Endodermal cell (in vitro differentiated cells): ENCODE measurements around the gene MSH3. TPM values are rescaled to one million over a fixed set of nuclear protein-coding genes. Genes with fewer than 3 reads are reported as not detected.

Experiments
- DNase-seq: peaks from one replicate; pipeline ENCODE4 v3.0.0-alpha.2; 2017
- H3K27ac ChIP-seq: 2 replicates; pipeline ENCODE4 v1.5.1; 2013; ENCODE audit warnings: mild to moderate bottlenecking, low read depth, low read length, moderate library complexity
- H3K27me3 ChIP-seq: 2 replicates; pipeline ENCODE4 v1.6.1; 2013; ENCODE audit warnings: mild to moderate bottlenecking, low read length, moderate library complexity; ENCODE audit not compliant: insufficient read depth, control insufficient read depth, poor library complexity, severe bottlenecking
- H3K36me3 ChIP-seq: 2 replicates; pipeline ENCODE4 v1.7.0; 2013; ENCODE audit warnings: mild to moderate bottlenecking, low read length, moderate library complexity; ENCODE audit not compliant: control insufficient read depth, insufficient read depth
- H3K4me1 ChIP-seq: one replicate; pipeline ENCODE4 v1.7.0; 2013; ENCODE audit warnings: low read length; ENCODE audit not compliant: control insufficient read depth, insufficient read depth
- H3K4me3 ChIP-seq: 2 replicates; pipeline ENCODE4 v1.5.1; 2013; ENCODE audit warnings: mild to moderate bottlenecking, low read length, moderate library complexity
- H3K9ac ChIP-seq: 2 replicates; pipeline ENCODE4 v1.6.1; 2013; ENCODE audit warnings: mild to moderate bottlenecking, low read length, moderate library complexity; ENCODE audit not compliant: poor library complexity, severe bottlenecking; ENCODE audit errors: extremely low read depth
- H3K9me3 ChIP-seq: 2 replicates; pipeline ENCODE4 v1.6.1; 2013; ENCODE audit warnings: mild to moderate bottlenecking, low read length, moderate library complexity; ENCODE audit not compliant: control insufficient read depth
- H3K27ac Mint-ChIP-seq: 2 replicates; pipeline ENCODE4 v1.8.0; 2020; ENCODE audit warnings: mixed read lengths
- H3K27me3 Mint-ChIP-seq: 2 replicates; pipeline ENCODE4 v1.8.0; 2021; ENCODE audit warnings: mild to moderate bottlenecking, mixed read lengths; ENCODE audit not compliant: insufficient read depth
- H3K36me3 Mint-ChIP-seq: 2 replicates; pipeline ENCODE4 v1.8.0; 2020; ENCODE audit warnings: low read depth, mixed read lengths
- H3K4me1 Mint-ChIP-seq: 2 replicates; pipeline ENCODE4 v1.8.0; 2020; ENCODE audit warnings: mixed read lengths
- H3K4me3 Mint-ChIP-seq: 2 replicates; pipeline ENCODE4 v1.8.0; 2020; ENCODE audit warnings: mild to moderate bottlenecking, moderate library complexity, mixed read lengths
- H3K9me3 Mint-ChIP-seq: 2 replicates; pipeline ENCODE4 v1.8.0; 2020; ENCODE audit warnings: mild to moderate bottlenecking, mixed read lengths
- CTCF ChIP-seq: fragments of 200-600 bp; sonication (generic); conservative IDR thresholded peaks from 2 replicates; pipeline ENCODE4 v1.5.0; 2021; ENCODE audit warnings: antibody characterized with exemption, mild to moderate bottlenecking
- WGBS, 2 experiments: methylation state at CpG; one replicate each; pipeline versions ENCODE4 v1.1.5 to v1.1.7; 2013; ENCODE audit warnings: missing lambda C conversion rate in 2 of 2, mixed read lengths in 1 of 2; ENCODE audit not compliant: insufficient coverage in 1 of 2, insufficient read length in 1 of 2; 5-methylcytosine and 5-hydroxymethylcytosine counted together
- total RNA-seq, 2 donors: library from RNA; stranded (reverse); fragmentation: NEBNext Ultra II Directional in 1 of 2; extraction: Animal tissue kit (Norgen Biotek cat#: 25700) in 1 of 2; gene quantifications; 2 replicates in 1 of 2; 3 replicates in 1 of 2; pipeline ENCODE4 v1.2.1, GENCODE V29; 2021

MSH3 gene
- total RNA-seq, 2 donors from 2014 or later = 17.3 to 25.2 TPM

GRCh38 chr5:80920333-80920732 is 265.9 kb downstream of the MSH3 start:
- H3K9ac ChIP-seq = no peak overlapping the region
- Mint-ChIP-seq H3K27me3 (no peaks in the 10 kb centered on the region), H3K9me3 (no peaks in the 10 kb centered on the region), H3K4me1 (no peaks in the 10 kb centered on the region), H3K27ac (no peak overlapping the region), H3K36me3 (no peaks in the 10 kb centered on the region), H3K4me3 (no peak overlapping the region)
- no peaks in the 10 kb centered on the region for H3K9me3 ChIP-seq
- TF ChIP-seq CTCF = no peak
- no peak overlapping the region for H3K27ac ChIP-seq
- H3K4me1 ChIP-seq = no peaks in the 10 kb centered on the region
- H3K27me3 ChIP-seq = no peaks in the 10 kb centered on the region
- no peak overlapping the region for H3K4me3 ChIP-seq
- no peaks in the 10 kb centered on the region for H3K36me3 ChIP-seq
- DNase-seq = no peak

GRCh38 chr5:80921026-80921425 is 266.6 kb downstream of the MSH3 start:
- Histone ChIP-seq H3K36me3 (no peaks in the 10 kb centered on the region), H3K4me1 (no peaks in the 10 kb centered on the region), H3K27me3 (no peaks in the 10 kb centered on the region), H3K9me3 (no peaks in the 10 kb centered on the region), H3K4me3 (no peak overlapping the region), H3K27ac (no peak overlapping the region), H3K9ac (no peak overlapping the region)
- no peak for TF ChIP-seq CTCF
- H3K4me3 Mint-ChIP-seq = no peak overlapping the region
- no peaks in the 10 kb centered on the region for H3K4me1 Mint-ChIP-seq
- no peaks in the 10 kb centered on the region for H3K27me3 Mint-ChIP-seq
- H3K36me3 Mint-ChIP-seq = no peaks in the 10 kb centered on the region
- peak; percentile 79 for DNase-seq
- H3K27ac Mint-ChIP-seq = no peak overlapping the region
- no peaks in the 10 kb centered on the region for H3K9me3 Mint-ChIP-seq

DNA sequence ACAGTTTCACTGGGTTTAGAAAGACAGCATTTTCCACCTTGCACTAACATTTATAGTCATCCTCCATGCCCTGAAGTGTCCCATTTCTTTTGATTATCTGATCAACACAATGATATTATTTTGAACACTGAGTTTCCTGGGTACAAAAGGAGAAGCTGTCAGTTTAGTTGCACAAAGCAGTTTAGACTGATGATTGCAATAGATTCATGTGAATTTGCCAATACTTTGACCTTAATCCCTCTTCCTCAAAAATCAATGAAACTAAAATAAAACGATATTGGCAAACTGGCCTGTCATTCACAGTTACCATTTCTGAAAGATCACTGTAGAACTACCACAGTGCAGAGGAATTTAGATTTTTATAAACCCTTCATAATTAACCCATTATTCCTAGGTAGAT is 271.5 kb downstream of the MSH3 start:
- DNase-seq = no peak
- Histone ChIP-seq H3K9me3 (no peaks in the 10 kb centered on the region), H3K4me1 (no peaks in the 10 kb centered on the region), H3K27ac (no peak overlapping the region), H3K4me3 (no peak overlapping the region), H3K36me3 (no peaks in the 10 kb centered on the region), H3K9ac (no peak overlapping the region), H3K27me3 (no peaks in the 10 kb centered on the region)
- no peaks in the 10 kb centered on the region for H3K27me3 Mint-ChIP-seq
- no peak overlapping the region for H3K27ac Mint-ChIP-seq
- H3K4me1 Mint-ChIP-seq = no peaks in the 10 kb centered on the region
- H3K36me3 Mint-ChIP-seq = no peaks in the 10 kb centered on the region
- WGBS, 2 experiments = 100% methylated on average over 1 of the region's 1 CpG
- H3K4me3 Mint-ChIP-seq = no peak overlapping the region
- H3K9me3 Mint-ChIP-seq = no peaks in the 10 kb centered on the region
- no peak for TF ChIP-seq CTCF

Other genes with a start within 250 kb of the MSH3 start
- 10 to 100 TPM; 58.3 to 85.0 TPM for gene ZFYVE16, start 246.6 kb upstream of the MSH3 start, total RNA-seq
- 1 to 10 TPM; 1.2 to 1.5 TPM for gene FAM151B, start 166.6 kb upstream of the MSH3 start, total RNA-seq
- under 1 TPM; 0.20 to 0.49 TPM for gene ANKRD34B, start 84.4 kb upstream of the MSH3 start, total RNA-seq
- 10 to 100 TPM; 48.6 to 58.5 TPM for gene DHFR, start 331 bp downstream of the MSH3 start, total RNA-seq